GM19463 (cell line): ENCODE data around the gene PRAMEF17.
"Not testable (repeated sequence)": the region's sequence is repeated elsewhere in the genome, so short reads cannot be mapped to it uniquely, and the experiment has no call there.

Experiments
- ATAC-seq: cut with Tn5 transposase; IDR thresholded peaks from one replicate; pipeline ENCODE4 v1.9.1; 2021; ENCODE audit warnings: mild to moderate bottlenecking, moderate library complexity; ENCODE audit not compliant: unreplicated experiment

PRAMEF17 gene, protein sequence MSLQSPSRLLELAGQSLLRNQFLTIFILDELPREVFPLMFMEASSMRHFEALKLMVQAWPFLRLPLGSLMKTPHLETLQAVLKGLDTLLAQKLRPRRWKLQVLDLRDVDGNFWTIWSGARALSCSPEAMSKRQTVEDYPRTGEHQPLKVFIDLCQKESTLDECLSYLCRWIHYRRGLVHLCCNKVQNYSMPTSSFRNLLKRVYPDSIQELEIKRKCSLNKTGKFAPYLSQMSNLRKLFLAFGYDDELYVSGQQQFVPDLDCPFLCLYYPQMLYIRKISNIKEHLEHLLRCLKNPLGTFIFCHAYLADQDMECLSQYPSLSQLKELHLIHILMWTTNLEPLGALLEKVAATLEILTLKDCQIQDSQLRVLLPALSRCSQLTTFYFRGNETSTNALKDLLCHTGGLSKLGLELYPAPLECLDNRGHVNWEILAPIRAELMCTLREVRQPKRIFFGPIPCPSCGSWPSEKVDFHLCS

DNA sequence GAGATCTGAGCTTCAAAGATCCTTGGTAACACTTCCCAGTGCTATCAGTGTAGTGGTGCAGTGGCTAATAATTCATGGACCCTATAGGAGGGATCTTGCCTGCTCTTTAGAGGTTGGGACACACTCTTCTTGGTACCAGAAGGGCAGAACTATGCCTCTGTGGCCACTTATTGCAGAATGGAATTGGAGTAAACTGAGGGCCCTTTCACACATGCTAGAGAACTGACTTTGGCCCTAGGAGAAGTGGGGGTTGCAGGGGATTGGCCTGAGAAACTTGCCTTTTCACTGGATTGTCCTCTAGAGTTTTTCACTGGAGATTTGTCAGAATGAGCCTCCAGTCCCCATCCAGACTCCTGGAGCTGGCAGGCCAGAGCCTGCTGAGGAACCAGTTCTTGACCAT lies at the start of gene PRAMEF17:
Gene PRAMEF17, plus strand, starts transcription at position 301 of the 400 bp plus-strand sequence. Its CDS starts 26 bp downstream, at position 327.
- ATAC-seq: not testable (repeated sequence)

DNA sequence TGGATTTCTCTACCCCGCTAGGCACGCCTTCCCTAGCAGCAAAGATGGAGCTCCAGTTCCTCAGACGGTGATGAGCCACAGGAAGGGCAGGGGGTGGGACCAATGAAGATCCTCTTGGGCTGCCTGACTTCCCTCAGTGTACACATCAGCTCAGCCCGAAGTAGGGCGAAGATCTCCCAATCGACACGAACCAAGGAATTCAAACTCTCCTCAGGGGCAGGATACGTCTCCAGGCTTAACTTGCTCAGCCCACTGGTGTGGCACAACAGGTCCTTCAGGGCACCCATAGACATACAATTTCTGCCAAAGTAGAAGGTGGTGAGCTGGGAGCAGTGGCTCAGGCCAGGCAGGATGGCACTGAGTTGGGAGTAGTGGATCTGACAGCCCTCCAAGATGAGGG lies 46.9 kb upstream of the PRAMEF17 start:
- not testable (repeated sequence) for ATAC-seq

DNA sequence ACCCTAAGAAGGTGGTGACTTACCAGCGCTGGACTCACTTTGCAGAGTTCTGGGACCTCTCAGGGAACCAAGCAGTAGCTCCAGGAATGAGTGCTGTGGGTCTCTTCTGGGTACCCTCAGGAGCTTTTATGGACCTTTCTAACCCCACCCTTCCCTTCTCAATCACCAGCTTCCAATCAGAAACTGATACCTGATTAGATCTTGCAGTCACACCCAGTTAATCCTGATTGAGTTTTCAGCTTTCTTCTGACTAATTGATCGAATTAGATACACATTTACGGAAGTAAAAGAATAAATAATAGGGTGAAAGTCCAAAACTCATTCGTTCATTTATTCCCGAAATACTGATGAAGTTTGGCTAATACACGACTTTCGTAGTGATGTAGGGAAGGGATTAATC lies 42.4 kb upstream of the PRAMEF17 start, which contains the start of gene PRAMEF14:
Gene PRAMEF14, minus strand, starts transcription at position 101 of the 400 bp plus-strand sequence. CDS start 1,820 bp downstream, outside the sequence.
- ATAC-seq: not testable (repeated sequence)

DNA sequence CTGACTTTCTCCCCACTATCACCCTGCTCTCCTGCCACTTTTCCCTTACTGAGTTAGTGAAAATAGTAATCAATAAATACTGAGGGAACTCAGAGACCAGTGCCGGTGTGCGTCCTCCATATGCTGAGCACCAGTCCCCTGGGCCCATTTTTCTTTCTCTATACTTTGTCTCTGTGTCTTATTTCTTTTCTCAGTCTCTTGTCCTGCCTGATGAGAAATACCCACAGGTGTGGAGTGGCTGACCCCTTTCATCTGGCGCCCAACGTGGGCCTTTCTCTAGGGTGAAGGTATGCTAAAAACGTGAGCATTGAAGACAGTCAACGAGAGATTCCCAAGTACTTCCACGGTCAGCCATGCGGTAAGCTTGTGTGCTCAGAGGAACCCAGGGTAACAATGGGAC lies 36.0 kb upstream of the PRAMEF17 start:
- not testable (repeated sequence) for ATAC-seq

DNA sequence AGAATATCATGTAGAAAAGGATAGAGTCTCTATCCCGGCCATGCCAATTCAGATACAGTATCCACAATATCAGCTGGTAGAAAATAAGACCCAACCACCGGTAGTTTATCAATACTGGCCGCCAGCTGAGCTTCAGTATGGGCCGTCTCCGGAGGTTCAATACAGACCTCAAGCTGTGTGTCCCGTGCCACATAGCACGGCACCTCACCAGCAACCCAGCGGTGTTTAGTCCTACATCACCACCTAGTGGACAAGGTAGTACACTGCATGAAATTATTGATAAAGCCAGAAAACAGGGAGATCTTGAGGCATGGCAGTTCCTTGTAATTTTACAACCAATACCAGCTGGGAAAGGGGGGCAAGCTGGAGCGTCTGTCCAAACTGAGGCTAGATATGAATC lies 35.0 kb upstream of the PRAMEF17 start:
- not testable (repeated sequence) for ATAC-seq

DNA sequence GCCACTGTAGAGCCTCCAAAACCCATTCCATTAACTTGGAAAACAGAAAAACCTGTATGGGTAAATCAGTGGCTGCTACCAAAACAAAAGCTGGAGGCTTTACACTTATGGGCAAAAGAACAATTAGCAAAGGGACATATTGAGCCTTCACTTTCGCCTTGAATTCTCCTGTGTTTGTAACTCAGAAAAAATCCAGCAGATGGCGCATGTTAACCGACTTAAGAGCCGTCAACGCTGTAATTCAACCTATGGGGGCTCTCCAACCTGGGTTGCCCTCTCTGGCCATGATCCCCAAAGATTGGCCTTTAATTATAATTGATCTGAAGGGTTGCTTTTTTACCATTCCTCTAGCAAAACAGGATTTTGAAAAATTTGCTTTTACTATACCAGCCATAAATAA lies 32.7 kb upstream of the PRAMEF17 start:
- not testable (repeated sequence) for ATAC-seq

DNA sequence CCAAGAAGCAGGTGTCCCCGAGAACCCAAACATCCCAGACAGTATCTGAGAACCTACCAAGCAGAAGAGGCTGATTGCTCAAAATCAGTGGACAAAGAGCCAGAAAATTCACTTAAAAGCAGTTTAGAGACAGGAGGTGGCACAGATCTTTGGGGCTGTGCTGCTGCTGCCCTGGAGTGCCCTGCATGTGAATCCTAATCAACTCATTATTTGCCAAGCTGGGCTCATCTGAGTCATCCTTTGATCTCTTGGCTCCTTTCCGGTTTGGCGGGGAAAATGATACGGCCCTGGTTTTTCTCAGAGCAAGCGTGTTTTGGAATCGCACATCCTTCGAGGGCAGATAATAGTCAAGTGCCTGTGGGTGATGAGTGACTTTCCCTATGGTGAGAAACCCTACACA lies 27.1 kb upstream of the PRAMEF17 start:
- not testable (repeated sequence) for ATAC-seq

DNA sequence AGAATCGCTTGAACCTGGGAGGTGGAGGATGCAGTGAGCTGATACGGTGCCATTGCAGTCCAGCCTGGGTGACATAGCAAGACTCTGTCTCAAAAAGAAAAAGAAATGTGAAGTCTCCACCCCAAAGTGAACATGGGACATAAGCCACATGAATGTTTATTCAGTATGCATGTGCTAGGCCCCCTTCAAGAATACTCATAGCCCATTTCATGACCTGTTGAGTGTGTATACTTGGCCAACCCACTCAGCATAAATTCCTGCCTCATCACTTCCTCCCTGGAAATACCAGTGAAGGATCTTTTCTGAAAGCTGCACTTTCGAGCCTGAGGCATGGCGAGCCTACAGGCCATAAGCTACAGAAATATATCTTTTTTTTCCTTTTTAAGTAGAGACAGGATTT lies 24.5 kb upstream of the PRAMEF17 start:
- ATAC-seq: not testable (repeated sequence)

DNA sequence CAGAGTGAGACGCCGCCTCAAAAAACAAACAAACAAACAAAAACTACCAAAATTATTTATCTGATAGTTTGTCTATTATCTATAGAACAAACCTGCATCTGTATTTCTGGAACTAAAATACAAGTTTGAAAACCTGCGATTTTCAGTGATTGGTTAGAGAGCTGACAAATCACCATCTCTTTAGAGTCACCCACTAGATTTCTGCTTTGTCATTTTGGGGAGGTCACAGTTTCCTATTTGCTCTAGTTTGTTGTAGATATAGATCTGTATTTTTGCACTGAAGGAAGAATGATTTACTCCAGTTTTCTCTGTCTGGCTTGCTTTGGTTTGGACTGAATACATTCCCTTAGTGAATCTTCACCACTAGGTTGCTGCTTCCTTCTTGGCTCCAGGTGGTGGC lies 22.9 kb upstream of the PRAMEF17 start:
- ATAC-seq: not testable (repeated sequence)

DNA sequence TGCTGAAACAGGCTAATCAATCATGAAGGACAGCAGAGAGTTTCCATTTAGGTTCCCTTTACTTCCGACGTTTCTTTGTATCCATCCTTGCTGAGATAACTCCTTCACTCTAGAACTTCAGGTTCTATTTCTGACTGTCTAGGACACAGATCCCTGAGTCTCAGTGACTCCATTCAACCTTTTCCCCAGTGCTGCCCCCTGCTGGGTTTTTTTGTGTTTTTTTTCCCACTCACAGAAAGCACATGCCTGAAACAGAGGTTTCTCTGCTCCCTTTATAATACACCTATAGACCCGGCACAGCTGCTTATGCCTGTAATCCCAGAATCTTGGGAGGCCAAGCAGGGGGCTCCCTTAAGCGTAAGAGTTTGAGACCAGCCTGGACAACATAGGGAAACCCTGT lies 20.9 kb upstream of the PRAMEF17 start:
- not testable (repeated sequence) for ATAC-seq

DNA sequence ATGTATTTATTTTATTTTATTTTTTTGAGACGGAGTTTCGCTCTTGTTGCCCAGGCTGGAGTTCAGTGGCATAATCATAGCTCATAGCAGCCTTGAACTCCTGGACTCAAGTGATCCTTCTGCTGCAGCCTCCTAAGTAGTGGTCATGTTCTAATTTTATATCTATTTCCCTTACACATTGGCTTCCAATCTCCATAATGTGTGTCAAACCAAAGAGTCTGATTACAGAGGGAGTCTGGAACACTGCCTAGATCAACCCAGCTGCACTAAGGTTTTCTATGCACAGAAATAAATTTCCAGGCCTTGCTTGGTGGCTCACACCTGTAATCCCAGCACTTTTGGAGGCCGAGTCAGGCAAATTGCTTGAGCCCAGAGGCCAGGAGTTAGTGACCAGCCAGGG lies 10.4 kb upstream of the PRAMEF17 start:
- not testable (repeated sequence) for ATAC-seq

DNA sequence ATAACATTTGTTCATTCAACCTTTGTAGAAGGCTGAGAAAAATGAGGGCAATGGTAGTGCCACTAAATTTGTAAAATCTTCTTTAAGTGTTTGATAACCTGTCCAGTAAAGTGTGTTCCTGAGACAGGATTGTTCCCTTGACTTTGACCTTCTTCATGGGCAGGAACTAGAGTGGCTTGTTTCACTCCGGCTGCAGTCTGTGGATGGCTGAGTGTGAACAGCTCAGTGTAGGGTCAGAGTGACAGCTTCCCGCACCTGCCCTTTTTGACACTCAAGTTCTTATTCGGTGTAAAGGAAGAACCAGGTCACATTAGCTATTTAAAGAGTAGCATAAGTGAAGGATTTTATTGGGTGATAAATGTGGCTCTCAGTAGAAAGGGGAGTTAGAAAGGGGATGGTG lies 9.1 kb upstream of the PRAMEF17 start:
- not testable (repeated sequence) for ATAC-seq

DNA sequence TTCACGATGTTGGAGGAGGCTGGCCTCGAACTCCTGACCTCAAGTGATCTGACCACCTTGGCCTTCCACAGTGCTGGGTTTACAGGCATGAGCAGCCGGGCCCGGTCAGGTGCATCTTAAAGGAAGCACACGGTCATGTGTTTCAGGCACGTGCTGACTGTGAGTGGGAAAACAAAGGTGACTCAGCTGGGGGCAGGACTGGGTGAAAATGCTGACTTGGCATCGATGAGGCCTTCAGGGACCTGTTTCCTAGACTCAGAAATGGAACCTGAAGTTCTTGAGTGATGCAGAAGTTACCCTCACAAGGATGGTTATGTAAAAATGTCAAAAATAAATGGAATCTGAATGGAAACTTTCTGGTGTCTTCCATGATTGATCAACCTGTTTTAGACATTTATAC lies 3.6 kb downstream of the PRAMEF17 start:
- not testable (repeated sequence) for ATAC-seq

DNA sequence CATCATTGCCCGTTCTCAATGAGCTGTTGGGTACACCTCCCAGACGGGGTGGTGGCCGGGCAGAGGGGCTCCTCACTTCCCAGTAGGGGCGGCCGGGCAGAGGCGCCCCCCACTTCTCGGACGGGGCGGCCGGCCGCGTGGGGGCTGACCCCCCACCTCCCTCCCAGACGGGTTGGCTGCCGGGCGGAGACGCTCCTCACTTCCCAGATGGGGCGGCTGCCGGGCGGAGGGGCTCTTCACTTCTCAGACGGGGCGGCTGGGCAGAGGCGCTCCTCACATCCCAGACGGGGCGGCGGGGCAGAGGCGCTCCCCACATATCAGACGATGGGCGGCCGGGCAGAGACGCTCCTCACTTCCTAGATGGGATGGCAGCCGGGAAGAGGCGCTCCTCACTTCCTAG lies 5.3 kb downstream of the PRAMEF17 start:
- ATAC-seq: not testable (repeated sequence)

DNA sequence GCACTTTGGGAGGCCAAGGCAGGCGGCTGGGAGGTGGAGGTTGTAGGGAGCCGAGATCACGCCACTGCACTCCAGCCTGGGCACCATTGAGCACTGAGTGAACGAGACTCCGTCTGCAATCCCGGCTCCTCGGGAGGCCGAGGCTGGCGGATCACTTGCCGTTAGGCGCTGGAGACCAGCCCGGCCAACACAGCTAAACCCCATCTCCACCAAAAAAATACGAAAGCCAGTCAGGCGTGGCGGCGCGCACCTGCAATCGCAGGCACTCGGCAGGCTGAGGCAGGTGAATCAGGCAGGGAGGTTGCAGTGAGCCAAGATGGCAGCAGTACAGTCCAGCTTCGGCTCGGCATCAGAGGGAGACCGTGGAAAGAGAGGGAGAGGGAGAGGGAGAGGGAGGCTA lies 5.9 kb downstream of the PRAMEF17 start:
- ATAC-seq: not testable (repeated sequence)

DNA sequence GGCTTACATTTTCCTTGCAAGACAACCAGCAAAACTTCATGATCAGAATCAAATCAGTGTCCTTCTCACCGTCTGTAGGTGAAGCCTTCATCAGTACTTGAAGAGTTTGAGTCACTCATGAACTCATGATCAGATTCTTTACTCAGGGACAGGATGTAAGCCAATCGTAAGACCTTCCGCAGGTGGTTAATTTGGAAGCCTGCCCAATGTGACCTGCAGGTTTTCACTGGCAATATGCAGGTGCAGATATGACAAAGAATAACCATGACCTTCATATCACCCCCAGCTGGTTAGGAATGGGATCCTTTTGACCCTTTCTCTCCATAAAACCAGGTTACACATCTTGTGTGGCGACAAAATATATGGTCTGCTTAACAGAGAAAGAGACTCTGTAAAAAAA lies 18.4 kb downstream of the PRAMEF17 start:
- ATAC-seq: no peak

DNA sequence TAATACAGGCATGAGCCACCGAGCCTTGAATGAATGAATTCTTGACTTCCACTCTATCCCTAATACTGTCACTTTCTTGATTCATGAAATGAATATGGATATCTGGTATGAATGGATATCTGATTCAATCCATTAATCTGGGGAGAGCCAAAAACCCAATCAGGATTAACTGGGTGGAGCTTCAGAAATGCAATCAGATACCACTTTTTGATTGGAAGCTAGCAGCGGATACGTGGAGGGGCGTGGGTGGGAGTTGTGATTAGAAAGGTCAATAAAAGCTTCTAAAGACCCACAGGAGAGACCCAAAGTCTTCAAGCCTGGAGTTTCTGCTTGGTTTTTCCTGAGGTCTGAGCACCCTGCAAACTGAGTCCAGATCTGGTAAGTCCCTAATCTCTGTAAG lies 20.7 kb downstream of the PRAMEF17 start, which contains the start of gene PRAMEF20:
Gene PRAMEF20, plus strand, starts transcription at position 301 of the 400 bp plus-strand sequence. CDS start 5,905 bp downstream, outside the sequence.
- not testable (repeated sequence) for ATAC-seq

DNA sequence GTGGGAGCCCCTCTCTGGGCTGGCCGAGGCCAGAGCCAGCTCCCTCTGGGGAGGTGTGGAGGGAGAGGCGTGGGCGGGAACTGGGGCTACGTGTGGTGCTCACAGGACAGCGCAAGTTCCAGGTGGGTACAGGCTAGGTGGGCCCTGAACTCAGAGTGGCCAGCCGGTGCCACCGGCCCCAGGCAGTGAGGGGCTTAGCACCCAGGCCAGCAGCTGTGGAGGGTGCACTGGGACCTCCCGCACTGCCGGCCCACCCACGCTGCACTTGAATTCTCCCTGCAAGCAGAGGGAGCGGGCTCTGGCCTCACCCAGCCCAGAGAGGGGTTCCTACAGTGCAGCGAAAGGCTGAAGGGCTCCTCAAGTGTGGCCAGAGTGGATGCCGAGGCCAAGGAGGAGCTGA lies 41.1 kb downstream of the PRAMEF17 start:
- no peak for ATAC-seq

DNA sequence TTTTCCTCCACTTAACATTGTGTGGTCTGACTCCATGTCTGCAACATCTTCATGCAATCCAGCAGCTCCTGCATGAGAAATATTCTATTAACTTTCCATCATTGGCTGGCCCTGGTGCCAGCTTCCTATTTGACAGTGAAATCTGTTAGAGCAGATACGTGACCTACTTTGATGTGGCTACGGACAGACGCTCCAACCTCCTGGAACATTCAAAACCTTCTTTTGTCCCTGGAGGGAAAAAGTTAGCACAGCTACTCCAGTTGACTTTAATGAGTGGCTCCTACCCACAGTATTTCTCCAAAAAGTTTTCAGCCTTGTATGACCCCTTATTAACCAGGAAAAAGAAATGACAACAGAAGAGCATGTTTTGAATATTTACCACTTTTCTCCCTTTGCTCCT lies 42.8 kb downstream of the PRAMEF17 start:
- no peak for ATAC-seq

DNA sequence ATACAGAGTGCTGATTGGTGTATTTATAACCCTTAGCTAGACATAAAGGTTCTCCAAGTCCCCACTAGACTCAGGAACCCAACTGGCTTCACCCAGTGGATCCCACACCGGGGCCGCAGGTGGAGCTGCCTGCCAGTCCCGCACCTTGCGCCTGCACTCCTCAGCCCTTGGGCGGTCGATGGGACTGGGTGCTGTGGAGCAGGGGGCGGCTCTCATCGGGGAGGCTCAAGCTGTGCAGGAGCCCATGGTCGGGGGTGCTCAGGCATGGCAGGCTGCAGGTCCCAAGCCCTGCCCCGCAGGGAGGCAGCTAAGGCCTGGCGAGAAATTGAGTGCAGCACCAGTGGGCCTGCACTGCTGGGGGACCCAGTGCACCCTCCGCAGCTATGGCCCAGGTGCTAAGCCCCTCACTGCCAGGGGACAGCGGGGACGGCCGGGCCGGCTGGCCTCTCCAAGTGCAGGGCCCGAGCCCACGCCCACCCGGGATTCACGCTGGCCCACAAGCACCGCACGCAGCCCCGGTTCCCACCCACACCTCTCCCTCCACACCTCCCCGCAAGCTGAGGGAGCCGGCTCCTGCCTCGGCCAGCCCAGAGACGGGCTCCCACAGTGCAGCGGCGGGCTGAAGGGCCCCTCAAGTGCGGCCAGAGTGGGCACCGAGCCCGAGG lies 44.4 kb downstream of the PRAMEF17 start:
- ATAC-seq: not testable (repeated sequence)

DNA sequence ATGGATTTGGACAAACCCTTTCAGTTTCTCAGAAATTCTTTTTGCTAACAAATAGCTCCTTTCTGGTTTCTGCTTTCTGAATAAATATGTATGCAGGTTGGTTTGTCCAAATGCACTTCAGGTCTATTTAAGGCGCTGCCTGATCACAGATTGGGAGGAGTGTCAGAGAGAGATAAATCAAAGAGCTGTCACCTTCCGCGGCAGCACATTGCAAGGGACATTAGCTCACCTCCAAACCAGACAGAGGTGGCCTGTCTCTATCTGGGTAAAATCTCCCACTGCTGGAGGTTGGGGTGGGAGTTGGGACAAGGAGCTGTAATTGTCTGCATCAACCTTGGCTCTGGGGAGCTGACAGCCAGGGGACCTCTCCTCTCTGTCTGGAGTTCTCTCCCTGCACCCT lies 46.0 kb downstream of the PRAMEF17 start:
- no peak for ATAC-seq
